GM12864 (cell line): Measurements from ENCODE around the gene PRKAG2.

ENCODE experiments used
- DNase-seq: peaks from one replicate; pipeline ENCODE4 v3.0.0-alpha.2; 2011; ENCODE audit warnings: low read depth
- H3K4me3 ChIP-seq: 2 replicates; pipeline ENCODE4 v1.5.1; 2011; ENCODE audit warnings: mild to moderate bottlenecking, low read depth, low read length, control low read depth
- CTCF ChIP-seq: IDR thresholded peaks from 2 replicates; pipeline ENCODE4 v1.5.1; 2011; ENCODE audit warnings: low read depth, mild to moderate bottlenecking, moderate library complexity, low read length, control low read depth, inconsistent platforms; ENCODE audit errors: missing control alignments

The PRKAG2 gene

GRCh38 chr7:151890355-151891004 lies 13.6 kb upstream of the PRKAG2 start:
- H3K4me3 ChIP-seq: no peak overlapping the region
- DNase-seq: no peak
- no peak for TF ChIP-seq CTCF

DNA sequence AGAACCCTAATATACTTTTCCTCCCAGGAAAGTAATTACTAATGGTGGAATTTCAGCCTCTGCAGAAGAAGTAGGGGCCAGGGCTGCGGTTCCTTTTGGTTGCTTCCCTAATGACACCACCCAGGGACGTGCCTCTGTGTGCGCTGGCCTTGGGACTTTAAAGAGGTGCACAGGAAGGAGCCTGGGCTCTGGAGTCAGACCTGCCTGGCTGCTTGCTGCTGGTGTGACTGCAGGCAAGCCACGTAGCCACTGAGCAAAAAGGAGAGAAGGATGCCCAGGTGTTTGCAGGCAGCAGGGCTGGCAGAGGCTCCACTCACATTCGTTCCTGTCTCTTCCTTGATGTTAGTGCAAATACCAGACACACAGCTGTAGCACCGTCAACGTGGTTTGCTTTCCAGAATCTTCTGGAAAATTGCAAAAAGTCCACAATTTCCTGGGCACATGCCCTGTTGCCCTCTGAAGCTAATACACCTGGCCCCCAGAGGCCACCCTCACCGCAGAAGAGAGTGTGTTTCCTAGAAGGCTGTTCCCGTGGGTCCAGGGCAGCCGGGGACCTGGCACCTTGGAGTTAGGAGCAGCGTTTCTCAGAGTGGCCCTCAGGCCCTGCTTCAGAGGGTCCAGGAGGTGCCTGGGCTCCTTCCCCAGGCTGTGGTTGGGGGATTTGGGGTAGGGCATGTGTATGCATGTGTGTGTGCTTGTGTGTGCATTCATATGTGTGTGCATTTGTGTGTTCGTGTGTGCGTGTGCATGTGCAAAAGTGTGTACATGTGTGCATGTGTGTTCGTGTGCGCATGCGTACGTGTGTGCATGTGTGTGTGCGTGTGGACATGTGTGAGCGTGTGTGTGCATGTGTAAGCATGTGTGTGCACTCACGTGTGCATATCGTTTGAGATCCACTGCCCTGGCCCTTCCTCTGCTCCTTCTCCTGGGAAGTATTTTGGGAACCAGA lies 12.8 kb upstream of the PRKAG2 start:
- no peak for TF ChIP-seq CTCF
- no peak for DNase-seq

DNA sequence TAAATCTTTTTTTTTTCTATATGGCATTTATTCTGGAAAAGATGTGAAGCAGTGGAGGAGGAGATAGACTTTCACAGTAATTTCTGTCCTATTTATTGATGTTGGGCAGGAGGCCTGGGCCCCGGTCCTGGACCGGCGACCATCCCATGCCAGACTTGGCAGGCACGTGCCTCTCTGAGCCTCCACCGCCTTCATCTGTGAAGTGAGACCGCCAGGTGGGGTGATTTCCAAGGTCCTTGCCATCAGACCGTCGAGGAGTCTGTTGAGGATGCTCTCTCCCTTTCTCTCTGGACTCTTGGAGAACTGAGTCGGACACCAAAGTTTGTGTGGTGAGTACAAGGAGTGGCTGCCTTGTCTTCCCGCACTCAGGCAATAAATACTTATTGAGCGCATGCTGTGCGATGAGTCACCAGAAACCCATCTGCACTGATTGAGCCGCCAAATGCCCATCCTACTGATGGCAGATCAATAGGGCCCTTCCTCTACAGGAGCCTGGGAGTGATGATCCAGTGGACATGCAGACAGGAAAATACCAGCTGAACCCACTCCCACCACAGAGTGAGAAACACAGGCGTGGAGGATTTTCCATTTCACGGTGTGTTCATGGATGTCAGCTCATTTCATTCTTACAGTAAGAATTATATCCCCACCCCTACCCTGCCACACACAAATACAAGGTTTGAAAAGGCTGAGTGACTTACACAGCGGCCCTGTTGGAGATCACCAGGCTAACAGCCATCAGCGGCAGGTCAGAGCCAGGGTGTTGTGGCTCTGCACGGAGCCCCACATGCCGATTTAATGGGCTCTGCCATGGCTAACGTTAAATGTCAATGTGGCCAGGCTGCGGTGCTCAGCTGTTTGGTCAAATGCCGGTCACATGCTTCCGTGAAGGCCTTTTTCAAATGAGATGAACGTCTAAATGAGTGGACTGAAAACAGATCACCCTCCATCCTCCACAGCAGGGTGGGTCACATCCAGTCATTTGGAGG lies 11.5 kb upstream of the PRKAG2 start:
- DNase-seq: no peak

More for the DNA sequence above, 12.8 kb upstream of the PRKAG2 start:
- no peak overlapping the region for H3K4me3 ChIP-seq

DNA sequence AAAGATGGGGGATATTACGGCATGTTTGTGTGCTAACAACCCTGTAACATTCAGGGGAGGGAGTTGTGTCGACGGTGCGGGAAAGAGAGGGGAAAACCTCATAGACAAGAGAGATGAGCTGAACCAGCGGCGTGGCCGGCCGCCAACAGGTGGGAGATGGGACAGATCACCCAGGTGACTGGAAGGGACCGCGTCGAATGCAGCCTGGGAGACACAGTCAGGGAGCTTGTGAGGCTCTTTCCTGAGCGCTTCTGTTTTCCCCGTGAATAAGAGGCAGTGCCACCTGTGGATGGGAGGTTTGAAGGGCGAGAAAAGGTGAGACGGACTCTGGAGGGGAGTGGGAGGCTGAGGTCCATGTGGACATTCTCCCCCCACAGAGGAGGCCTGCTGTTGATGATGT lies 9.9 kb upstream of the PRKAG2 start:
- no peak for DNase-seq
- no peak for TF ChIP-seq CTCF
- H3K4me3 ChIP-seq: no peak overlapping the region

More for the DNA sequence above, 11.5 kb upstream of the PRKAG2 start:
- H3K4me3 ChIP-seq: no peak overlapping the region
- no peak for TF ChIP-seq CTCF

GRCh38 chr7:151885202-151885580 lies 8.3 kb upstream of the PRKAG2 start:
- no peak overlapping the region for H3K4me3 ChIP-seq
- no peak for TF ChIP-seq CTCF
- no peak for DNase-seq

DNA sequence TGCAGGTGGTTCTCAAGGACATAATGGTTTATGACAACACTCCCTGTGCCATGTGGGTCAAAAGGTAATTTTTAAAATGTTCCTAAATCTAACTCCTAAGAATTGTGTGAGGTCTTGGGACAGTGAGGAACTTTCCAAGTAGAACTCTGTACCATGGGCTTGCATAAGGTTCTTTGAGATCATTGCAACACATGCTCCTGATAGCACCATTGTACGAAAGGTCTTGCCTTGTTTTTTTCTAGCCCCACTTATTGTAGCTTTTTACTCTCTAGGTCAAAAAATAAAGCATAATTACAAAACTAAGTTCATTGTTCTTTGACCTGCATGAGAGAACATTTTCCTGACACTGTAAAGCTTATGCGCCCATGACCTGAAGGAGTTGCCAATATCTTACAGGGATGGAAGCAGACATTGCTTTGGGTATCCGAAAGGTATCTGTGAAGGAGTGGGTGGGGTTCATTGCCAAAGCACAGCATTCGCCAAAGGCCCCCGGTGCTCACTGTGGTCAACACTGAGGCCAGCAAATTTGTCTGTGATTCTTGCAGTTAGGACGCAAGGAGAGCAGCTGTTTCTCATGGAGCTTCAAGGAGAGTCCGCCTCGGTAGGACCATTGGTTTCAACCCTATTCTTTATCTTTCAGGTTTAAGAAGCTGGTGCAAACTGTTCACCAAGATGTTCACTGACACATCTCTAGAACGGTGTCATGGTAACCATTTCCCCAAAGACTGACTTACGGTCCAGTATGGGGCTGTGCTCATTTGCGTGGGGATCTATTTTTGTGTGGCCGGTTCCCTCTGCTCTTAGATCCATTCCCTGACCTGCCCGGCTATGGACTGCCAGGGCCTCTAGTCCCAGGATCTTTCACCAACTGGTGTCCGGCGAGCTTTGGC lies 7.6 kb upstream of the PRKAG2 start:
- DNase-seq: no peak
- TF ChIP-seq CTCF: no peak
- no peak overlapping the region for H3K4me3 ChIP-seq
